ENCODE measurements around the gene ZNF407. TPM values are rescaled to one million over a fixed set of nuclear protein-coding genes. Genes with fewer than 3 reads are reported as not detected.

ZNF407 gene
- total and polyA plus RNA-seq, 10 donors, result 2.0 to 41.0 (median 26.3) TPM

DNA sequence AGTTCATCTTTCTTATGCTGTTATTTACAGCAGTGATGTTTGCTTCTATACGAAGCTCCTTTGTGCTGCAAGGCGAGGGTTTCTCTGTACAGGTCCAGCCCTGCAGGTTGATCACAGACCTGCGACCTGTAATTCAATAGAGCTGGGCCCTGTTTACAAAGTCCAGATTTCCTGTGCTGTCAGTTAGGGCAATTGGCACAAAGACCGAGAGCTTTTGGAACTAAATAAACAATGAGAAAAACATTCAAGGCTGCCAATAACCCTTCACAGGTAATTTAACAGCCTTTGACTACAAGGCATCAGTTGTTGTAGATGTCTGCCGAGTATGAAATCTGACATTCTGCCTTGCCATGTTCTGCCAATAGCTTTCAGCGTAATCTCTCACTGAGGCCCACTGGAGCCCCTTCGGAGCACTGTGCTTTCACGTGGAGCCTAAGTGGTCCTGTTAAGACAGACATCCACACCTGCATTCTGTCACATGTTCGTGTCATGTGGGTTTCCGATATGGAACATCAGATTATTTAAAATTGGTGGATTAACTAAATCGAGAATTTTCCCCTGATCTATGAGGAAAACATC, 378.8 kb downstream of the ZNF407 start:
- H3K9me3 ChIP-seq, result no peaks in the 10 kb centered on the region
- no peak overlapping the region for H3K27ac ChIP-seq
- no peaks in the 10 kb centered on the region for H3K27me3 ChIP-seq (replicated peaks in 1 of 7)
- TF ChIP-seq, protein P1, sequence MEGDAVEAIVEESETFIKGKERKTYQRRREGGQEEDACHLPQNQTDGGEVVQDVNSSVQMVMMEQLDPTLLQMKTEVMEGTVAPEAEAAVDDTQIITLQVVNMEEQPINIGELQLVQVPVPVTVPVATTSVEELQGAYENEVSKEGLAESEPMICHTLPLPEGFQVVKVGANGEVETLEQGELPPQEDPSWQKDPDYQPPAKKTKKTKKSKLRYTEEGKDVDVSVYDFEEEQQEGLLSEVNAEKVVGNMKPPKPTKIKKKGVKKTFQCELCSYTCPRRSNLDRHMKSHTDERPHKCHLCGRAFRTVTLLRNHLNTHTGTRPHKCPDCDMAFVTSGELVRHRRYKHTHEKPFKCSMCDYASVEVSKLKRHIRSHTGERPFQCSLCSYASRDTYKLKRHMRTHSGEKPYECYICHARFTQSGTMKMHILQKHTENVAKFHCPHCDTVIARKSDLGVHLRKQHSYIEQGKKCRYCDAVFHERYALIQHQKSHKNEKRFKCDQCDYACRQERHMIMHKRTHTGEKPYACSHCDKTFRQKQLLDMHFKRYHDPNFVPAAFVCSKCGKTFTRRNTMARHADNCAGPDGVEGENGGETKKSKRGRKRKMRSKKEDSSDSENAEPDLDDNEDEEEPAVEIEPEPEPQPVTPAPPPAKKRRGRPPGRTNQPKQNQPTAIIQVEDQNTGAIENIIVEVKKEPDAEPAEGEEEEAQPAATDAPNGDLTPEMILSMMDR (IDR thresholded peaks at IDR 0.05 in 8 of 11, conservative IDR thresholded peaks at IDR 0.05 in 3 of 11), result no peak
- TF ChIP-seq POLR2A (IDR thresholded peaks at IDR 0.05) (no peak), POLR2AphosphoS5 (IDR thresholded peaks at IDR 0.05) (no peak)
- H3K4me3 ChIP-seq, result no peak overlapping the region
- H3K36me3 ChIP-seq, result peaks cover 0 to 21% (median 2%) of the 10 kb centered on the region in 6 donors
- no peaks in the 10 kb centered on the region for H3K4me1 ChIP-seq
- intact Hi-C loops (cut with DNase I; ENCODE audit: low total_unique reads), result no loop called here
- DNase-seq, result no peak
- WGBS, 5 donors, result 90 to 95% (median 93%) methylated on average over 11 of the region's 11 CpGs

DNA sequence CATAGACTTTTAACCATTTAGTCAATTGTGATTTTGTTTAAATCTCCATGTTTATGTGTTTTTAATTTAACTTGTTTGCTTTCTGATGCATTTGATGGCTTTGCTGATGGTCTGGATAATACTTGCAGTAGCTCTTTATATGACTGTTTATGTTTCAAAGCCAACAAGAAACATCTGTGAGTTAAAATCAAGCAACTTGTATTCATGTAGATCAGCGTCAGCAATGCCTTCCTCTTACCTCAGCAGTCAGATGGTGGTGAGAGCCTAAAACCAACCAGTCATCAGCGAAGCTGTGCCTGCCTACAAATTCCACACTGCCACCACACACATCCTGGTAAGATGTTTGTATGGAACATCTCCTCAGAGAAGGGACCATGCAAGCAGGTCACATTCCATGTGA, 379.4 kb downstream of the ZNF407 start:
- Histone ChIP-seq H3K4me3 (no peak overlapping the region), H3K27ac (no peak overlapping the region), H3K9me3 (no peaks in the 10 kb centered on the region), H3K27me3 (replicated peaks in 1 of 7) (no peaks in the 10 kb centered on the region), H3K4me1 (no peaks in the 10 kb centered on the region), H3K36me3 (peaks cover 0 to 27% (median 2%) of the 10 kb centered on the region in 6 donors)
- 95 to 100% (median 97%) methylated on average over 2 of the region's 2 CpGs for WGBS, 5 donors
- intact Hi-C loops (cut with DNase I; ENCODE audit: low total_unique reads), result no loop called here
- TF ChIP-seq, protein P1 (IDR thresholded peaks at IDR 0.05 in 8 of 11, conservative IDR thresholded peaks at IDR 0.05 in 3 of 11), result no peak
- TF ChIP-seq POLR2AphosphoS5 (IDR thresholded peaks at IDR 0.05) (no peak), POLR2A (IDR thresholded peaks at IDR 0.05) (no peak)
- DNase-seq, result no peak

DNA sequence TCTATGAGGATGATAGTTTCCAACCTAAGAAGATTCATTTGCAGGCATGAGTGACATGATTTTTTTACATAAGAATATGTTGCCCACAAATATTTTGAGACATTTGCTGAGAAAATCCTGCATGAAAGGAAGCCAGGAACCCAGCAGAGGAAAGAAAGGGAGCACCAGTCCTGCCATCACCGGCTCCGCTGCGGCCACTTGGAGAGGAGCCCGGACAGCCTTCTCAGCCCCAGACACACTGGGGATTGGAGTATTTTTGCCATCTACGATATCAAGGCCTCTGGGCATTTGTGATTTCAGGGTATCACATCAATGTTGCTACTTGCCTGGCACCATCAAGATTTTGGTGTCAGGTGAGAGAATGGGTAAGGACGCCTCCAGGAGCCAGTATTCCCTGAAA, 383.0 kb downstream of the ZNF407 start:
- TF ChIP-seq, protein P1 (IDR thresholded peaks at IDR 0.05 in 8 of 11, conservative IDR thresholded peaks at IDR 0.05 in 3 of 11), result no peak
- no peak for TF ChIP-seq POLR2A (IDR thresholded peaks at IDR 0.05)
- TF ChIP-seq POLR2AphosphoS5 (IDR thresholded peaks at IDR 0.05), result no peak
- no peak overlapping the region for H3K27ac ChIP-seq
- H3K36me3 ChIP-seq, result peaks cover 0 to 29% (median 2%) of the 10 kb centered on the region in 6 donors
- no peak for DNase-seq
- WGBS, 5 donors, result 92 to 99% (median 97%) methylated on average over 6 of the region's 6 CpGs
- no peaks in the 10 kb centered on the region for H3K4me1 ChIP-seq
- no peak overlapping the region for H3K4me3 ChIP-seq
- H3K27me3 ChIP-seq (replicated peaks in 1 of 7), result no peaks in the 10 kb centered on the region
- intact Hi-C loops (cut with DNase I; ENCODE audit: low total_unique reads), result no loop called here
- no peaks in the 10 kb centered on the region for H3K9me3 ChIP-seq

GRCh38 chr18:74981476-74981875, 383.8 kb downstream of the ZNF407 start:
- intact Hi-C loops (cut with DNase I; ENCODE audit: low total_unique reads), result no loop called here

More at GRCh38 chr18:74981476-74981875, 383.8 kb downstream of the ZNF407 start:
- H3K4me1 ChIP-seq, result no peaks in the 10 kb centered on the region
- H3K36me3 ChIP-seq, result peaks cover 0 to 29% (median 2%) of the 10 kb centered on the region in 6 donors
- WGBS, 5 donors, result 96 to 99% (median 98%) methylated on average over 9 of the region's 9 CpGs
- no peak for DNase-seq
- H3K27me3 ChIP-seq (replicated peaks in 1 of 7), result no peaks in the 10 kb centered on the region
- H3K27ac ChIP-seq, result no peak overlapping the region
- no peak overlapping the region for H3K4me3 ChIP-seq
- TF ChIP-seq, protein P1 (IDR thresholded peaks at IDR 0.05 in 8 of 11, conservative IDR thresholded peaks at IDR 0.05 in 3 of 11), result no peak
- TF ChIP-seq POLR2A (IDR thresholded peaks at IDR 0.05) (no peak), POLR2AphosphoS5 (IDR thresholded peaks at IDR 0.05) (no peak)
- H3K9me3 ChIP-seq, result no peaks in the 10 kb centered on the region
